Measurements from ENCODE around the gene CACNA1D.

CACNA1D gene

GRCh38 chr3:53775018-53775417 lies 280.6 kb downstream of the CACNA1D start:
- DNase-seq (ENCODE audit: low read depth in 4 of 4, low spot score in 1 of 4) = no peak

- DNase-seq (ENCODE audit: low read depth in 4 of 4, low spot score in 1 of 4) = no peak
Measured at GRCh38 chr3:53775834-53776251, 281.4 kb downstream of the CACNA1D start.

- DNase-seq (ENCODE audit: low read depth in 4 of 4, low spot score in 1 of 4) = no peak
Measured at GRCh38 chr3:53776494-53777101, 282.2 kb downstream of the CACNA1D start.

GRCh38 chr3:53777468-53777867 lies 283.1 kb downstream of the CACNA1D start:
- DNase-seq (ENCODE audit: low read depth in 4 of 4, low spot score in 1 of 4) = no peak

GRCh38 chr3:53778153-53778552 lies 283.7 kb downstream of the CACNA1D start:
- DNase-seq (ENCODE audit: low read depth in 4 of 4, low spot score in 1 of 4) = no peak

GRCh38 chr3:53780171-53780570 lies 285.8 kb downstream of the CACNA1D start:
- DNase-seq (ENCODE audit: low read depth in 4 of 4, low spot score in 1 of 4) = no peak

GRCh38 chr3:53780806-53781205 lies 286.4 kb downstream of the CACNA1D start:
- DNase-seq (ENCODE audit: low read depth in 4 of 4, low spot score in 1 of 4) = no peak

- no peak for DNase-seq (ENCODE audit: low read depth in 4 of 4, low spot score in 1 of 4)
Measured at GRCh38 chr3:53787016-53787415, 292.6 kb downstream of the CACNA1D start.

GRCh38 chr3:53788038-53788437 lies 293.6 kb downstream of the CACNA1D start:
- DNase-seq (ENCODE audit: low read depth in 4 of 4, low spot score in 1 of 4) = no peak

- no peak for DNase-seq (ENCODE audit: low read depth in 4 of 4, low spot score in 1 of 4)
Measured at GRCh38 chr3:53789459-53789858, 295.0 kb downstream of the CACNA1D start.

GRCh38 chr3:53790470-53790869 lies 296.1 kb downstream of the CACNA1D start:
- DNase-seq (ENCODE audit: low read depth in 4 of 4, low spot score in 1 of 4) = no peak

GRCh38 chr3:53791317-53791716 lies 296.9 kb downstream of the CACNA1D start:
- no peak for DNase-seq (ENCODE audit: low read depth in 4 of 4, low spot score in 1 of 4)

- no peak for DNase-seq (ENCODE audit: low read depth in 4 of 4, low spot score in 1 of 4)
Measured at GRCh38 chr3:53792866-53793265, 298.5 kb downstream of the CACNA1D start.

- DNase-seq (ENCODE audit: low read depth in 4 of 4, low spot score in 1 of 4) = no peak
Measured at GRCh38 chr3:53794597-53794996, 300.2 kb downstream of the CACNA1D start.

- DNase-seq (ENCODE audit: low read depth in 4 of 4, low spot score in 1 of 4) = no peak
Measured at GRCh38 chr3:53795176-53795575, 300.8 kb downstream of the CACNA1D start.

- DNase-seq (ENCODE audit: low read depth in 4 of 4, low spot score in 1 of 4) = no peak
Measured at GRCh38 chr3:53795789-53796560, 301.6 kb downstream of the CACNA1D start.

- DNase-seq (ENCODE audit: low read depth in 4 of 4, low spot score in 1 of 4) = no peak
Measured at GRCh38 chr3:53798144-53798543, 303.7 kb downstream of the CACNA1D start.

GRCh38 chr3:53799338-53799865 lies 305.0 kb downstream of the CACNA1D start:
- DNase-seq (ENCODE audit: low read depth in 4 of 4, low spot score in 1 of 4) = no peak

GRCh38 chr3:53800041-53800906 lies 305.9 kb downstream of the CACNA1D start:
- DNase-seq (ENCODE audit: low read depth in 4 of 4, low spot score in 1 of 4) = no peak

- DNase-seq (ENCODE audit: low read depth in 4 of 4, low spot score in 1 of 4) = no peak
Measured at GRCh38 chr3:53801319-53801718, 306.9 kb downstream of the CACNA1D start.

- no peak for DNase-seq (ENCODE audit: low read depth in 4 of 4, low spot score in 1 of 4)
Measured at GRCh38 chr3:53802256-53802880, 308.0 kb downstream of the CACNA1D start.
